GM18526 (cell line): ENCODE measurements around the gene CTBS.

ENCODE experiments used
- POLR2A ChIP-seq: IDR thresholded peaks from 3 replicates; pipeline ENCODE4 v1.6.1; 2011; ENCODE audit not compliant: insufficient read length; ENCODE audit errors: extremely low read depth

Gene CTBS, protein sequence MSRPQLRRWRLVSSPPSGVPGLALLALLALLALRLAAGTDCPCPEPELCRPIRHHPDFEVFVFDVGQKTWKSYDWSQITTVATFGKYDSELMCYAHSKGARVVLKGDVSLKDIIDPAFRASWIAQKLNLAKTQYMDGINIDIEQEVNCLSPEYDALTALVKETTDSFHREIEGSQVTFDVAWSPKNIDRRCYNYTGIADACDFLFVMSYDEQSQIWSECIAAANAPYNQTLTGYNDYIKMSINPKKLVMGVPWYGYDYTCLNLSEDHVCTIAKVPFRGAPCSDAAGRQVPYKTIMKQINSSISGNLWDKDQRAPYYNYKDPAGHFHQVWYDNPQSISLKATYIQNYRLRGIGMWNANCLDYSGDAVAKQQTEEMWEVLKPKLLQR

DNA sequence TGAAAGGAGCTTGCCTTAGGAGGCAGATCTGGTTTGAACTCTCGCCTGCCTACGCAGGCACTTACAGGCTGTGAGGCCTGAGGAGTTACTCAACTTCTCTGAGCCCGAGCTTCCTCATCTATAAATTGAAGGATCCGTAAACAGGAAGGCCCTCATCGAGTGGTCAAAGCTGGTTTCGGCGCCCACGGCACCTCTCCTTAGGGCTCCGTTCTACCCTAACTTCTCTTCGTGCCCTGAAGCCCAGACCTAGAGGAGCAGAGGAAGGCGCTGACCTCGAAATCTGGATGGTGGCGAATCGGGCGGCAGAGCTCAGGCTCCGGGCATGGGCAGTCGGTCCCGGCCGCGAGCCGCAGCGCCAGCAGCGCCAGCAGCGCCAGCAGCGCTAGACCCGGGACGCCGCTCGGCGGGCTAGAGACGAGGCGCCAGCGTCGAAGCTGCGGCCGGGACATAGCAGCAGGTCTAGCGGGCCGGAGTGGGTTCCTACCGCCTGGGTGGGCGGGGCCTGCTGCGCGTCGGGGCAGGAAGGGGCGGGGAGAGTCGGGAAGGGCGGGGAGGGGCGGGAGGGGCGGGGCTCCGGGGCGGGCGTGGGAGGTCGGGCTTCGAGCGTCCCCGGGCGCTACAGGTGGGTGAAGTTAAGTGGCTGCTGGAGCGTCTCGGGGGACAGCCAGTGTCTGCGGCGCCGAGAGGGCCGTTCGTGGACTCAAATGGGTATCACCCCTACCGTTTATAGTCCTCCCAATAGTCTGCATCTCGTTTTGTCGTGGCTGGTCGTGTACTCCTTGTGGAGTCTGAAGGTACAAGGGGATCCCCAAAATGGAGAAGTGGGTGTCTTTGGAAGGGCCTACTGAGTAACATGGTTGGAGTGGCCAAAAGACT is at the start of gene CTBS:
Gene CTBS, minus strand, starts transcription at position 474 of the 876 bp plus-strand sequence. Its CDS starts 25 bp downstream, at position 449.
- TF ChIP-seq POLR2A: peak; percentile 97

DNA sequence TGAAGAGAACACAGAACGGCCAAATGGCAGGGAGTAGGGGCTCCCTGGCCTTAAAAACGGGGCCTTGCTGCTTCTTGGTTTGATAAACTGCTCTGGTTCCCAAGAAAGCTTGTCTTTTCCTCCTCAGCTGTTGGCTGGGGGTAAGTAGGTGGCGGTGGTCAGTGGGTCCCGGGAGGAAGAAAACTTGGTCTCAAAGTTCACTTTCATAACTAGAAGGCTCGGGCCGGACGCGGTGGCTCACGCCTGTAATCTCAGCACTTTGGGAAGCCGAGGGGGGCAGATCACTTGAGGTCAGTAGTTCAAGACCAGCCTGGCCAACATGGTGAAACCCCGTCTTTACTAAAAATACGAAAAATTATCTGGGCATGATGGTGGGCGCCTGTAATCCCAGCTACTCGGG is 47.3 kb upstream of the CTBS start:
- TF ChIP-seq POLR2A: no peak

DNA sequence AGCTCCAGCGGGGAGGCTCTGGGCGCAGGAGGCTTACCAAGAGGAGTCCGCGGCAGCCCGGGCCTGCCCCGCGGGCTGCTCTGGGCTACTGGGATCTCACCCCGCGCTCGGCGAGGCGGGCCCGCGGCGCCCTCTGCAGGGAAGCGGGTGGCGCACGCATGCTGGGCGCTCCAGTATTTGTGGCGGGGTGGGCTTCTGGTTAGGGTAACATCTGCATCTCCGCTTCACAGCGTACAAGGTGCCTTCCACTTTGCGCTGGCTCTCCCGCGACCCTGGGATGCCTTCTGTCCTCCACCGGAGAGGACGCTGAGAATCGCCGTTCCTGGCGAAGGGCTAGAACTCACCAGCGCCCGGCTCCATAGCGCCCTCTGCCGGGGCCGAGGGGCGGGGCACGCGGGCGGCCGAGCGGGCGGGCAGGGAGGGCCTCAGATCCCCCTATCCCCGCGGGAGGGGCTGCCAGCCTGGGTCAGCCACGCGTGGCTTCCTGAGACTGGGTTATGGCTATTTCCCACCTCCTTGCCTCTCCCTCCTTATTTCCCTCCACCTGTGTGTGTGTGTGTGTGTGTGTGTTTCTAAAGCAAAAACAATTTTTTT is 46.6 kb upstream of the CTBS start:
- TF ChIP-seq POLR2A: no peak

GRCh38 chr1:84619383-84620102 is 45.3 kb upstream of the CTBS start:
- TF ChIP-seq POLR2A: no peak

DNA sequence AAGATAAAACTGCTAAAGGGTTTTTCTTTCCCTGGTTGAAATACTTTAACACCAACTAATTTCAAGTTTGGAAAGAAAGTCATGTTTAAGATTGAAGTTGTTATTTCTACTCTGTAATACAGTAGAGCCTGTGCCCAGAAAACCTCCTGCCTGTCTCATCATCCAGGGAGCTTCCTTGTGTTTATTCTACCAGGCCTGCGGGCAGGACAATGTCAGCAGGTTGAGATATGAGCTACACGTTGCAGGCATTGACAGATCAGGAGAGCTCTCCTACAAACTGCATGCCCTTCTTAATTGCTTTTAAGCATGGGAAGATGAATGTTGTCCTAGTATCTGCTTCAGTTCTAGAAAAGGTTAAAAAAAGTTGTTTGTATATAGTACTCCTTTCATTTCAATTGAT is 43.1 kb upstream of the CTBS start:
- TF ChIP-seq POLR2A: no peak

DNA sequence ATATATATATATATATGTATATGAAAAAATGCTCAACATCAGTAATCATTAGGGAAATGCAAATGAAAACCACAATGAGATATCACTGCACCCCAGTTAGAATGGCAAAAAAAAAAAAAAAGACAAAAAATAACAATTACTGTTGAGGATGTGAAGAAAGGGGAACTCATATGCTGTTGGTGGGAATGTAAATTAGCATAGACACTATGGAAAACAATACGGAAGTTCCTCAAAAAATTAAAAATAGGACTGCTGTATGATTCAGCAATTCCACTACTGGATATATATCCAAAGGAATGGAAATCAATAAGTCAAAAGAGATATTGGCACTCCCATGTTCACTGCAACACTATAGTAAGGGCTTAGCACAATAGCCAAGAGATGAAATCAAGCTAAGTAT is 41.5 kb upstream of the CTBS start:
- TF ChIP-seq POLR2A: no peak

DNA sequence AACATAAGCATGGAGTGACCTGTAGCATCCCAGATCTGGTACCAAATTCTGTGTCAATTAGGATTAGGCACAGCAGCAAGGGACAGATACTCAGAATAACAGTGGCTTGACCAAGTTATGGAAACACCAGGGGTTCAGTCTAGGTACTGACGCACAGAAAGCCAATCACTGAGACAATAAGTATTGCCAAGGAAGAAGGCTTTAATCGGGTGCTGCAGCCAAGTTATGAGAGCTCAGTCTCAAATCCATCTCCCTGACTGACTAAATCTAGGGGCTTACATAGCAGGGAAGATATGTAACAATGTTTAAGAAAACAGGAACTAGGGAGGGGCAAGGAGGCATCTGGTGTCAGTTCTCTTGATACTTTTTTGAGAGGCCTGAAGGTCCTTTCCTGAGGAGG is 39.6 kb upstream of the CTBS start:
- no peak for TF ChIP-seq POLR2A

- TF ChIP-seq POLR2A: no peak
Measured at GRCh38 chr1:84613026-84613425, 38.8 kb upstream of the CTBS start.

GRCh38 chr1:84611796-84612195 is 37.6 kb upstream of the CTBS start:
- no peak for TF ChIP-seq POLR2A

- no peak for TF ChIP-seq POLR2A
Measured at GRCh38 chr1:84611091-84611490, 36.9 kb upstream of the CTBS start.

GRCh38 chr1:84606977-84607376 is 32.7 kb upstream of the CTBS start:
- no peak for TF ChIP-seq POLR2A

GRCh38 chr1:84605157-84605556 is 30.9 kb upstream of the CTBS start:
- TF ChIP-seq POLR2A: no peak

- TF ChIP-seq POLR2A: no peak
Measured at GRCh38 chr1:84603941-84604830, 29.9 kb upstream of the CTBS start.

DNA sequence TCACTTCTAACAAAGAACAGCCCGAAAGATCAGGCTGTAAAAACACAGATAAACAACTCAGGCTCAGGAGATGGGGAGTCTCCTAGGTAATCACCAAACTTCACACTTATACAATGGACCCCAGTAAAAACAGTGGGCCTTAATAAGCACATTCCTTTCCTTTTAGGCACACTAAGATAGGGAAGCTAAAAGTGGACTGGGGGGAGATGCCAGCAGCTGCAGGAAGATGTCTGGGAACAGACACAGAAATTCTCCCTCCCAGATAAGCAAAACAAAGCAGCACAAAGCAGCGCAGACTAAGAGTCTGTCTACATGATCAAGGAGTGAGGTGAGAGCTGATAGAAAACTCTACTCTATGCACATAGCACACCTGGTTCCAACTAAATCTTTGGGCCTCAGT is 29.0 kb upstream of the CTBS start:
- no peak for TF ChIP-seq POLR2A
